Measurements from ENCODE around the gene ATP13A5. TPM values are rescaled to one million over a fixed set of nuclear protein-coding genes. Genes with fewer than 3 reads are reported as not detected.
A peak's percentile ranks its signal among the peaks of the same experiment; 100 is the strongest.

The ATP13A5 gene
- total RNA-seq, 1 donor from 2014 or later, result not detected

- H3K27me3 ChIP-seq (ENCODE audit: insufficient read depth, low read length), result no peaks in the 10 kb centered on the region
- H3K4me1 ChIP-seq (ENCODE audit: insufficient read depth, low read length), result peaks cover 11% of the 10 kb centered on the region
- H3K9me3 ChIP-seq (ENCODE audit: insufficient read depth, low read depth, low read length), result no peaks in the 10 kb centered on the region
- H3K36me3 Mint-ChIP-seq (ENCODE audit: low read depth, unreplicated experiment), result no peaks in the 10 kb centered on the region
- no peak overlapping the region for H2AFZ ChIP-seq (ENCODE audit: low read depth, low read length)
- no peak overlapping the region for H3K4me3 Mint-ChIP-seq (ENCODE audit: unreplicated experiment)
- H3K9me3 Mint-ChIP-seq (ENCODE audit: unreplicated experiment), result peaks cover 3% of the 10 kb centered on the region
- H3K27me3 Mint-ChIP-seq (ENCODE audit: low read depth, unreplicated experiment), result no peaks in the 10 kb centered on the region
- H4K20me1 ChIP-seq (ENCODE audit: insufficient read depth, low read length), result no peaks in the 10 kb centered on the region
- no peak overlapping the region for H3K27ac ChIP-seq (ENCODE audit: low read depth, low read length)
- H3K4me1 Mint-ChIP-seq (ENCODE audit: low read depth, unreplicated experiment), result no peaks in the 10 kb centered on the region
- H3K27ac Mint-ChIP-seq (ENCODE audit: unreplicated experiment), result no peak overlapping the region
- TF ChIP-seq CTCF (IDR thresholded peaks at IDR 0.05; ENCODE audit: insufficient read depth, low read depth, low read length), result no peak
- TF ChIP-seq EZH2 (IDR thresholded peaks at IDR 0.05; ENCODE audit: insufficient read depth, low read length), result no peak
- H3K79me2 ChIP-seq (ENCODE audit: insufficient read depth, low read length), result no peaks in the 10 kb centered on the region
- H3K4me3 ChIP-seq (ENCODE audit: insufficient read depth, low read depth, low read length), result no peak overlapping the region
- FAIRE-seq (no peak), DNase-seq (ENCODE audit: low read depth) (no peak)
- H3K9ac ChIP-seq (ENCODE audit: low read length), result no peak overlapping the region
- H3K4me2 ChIP-seq (ENCODE audit: low read length), result no peak overlapping the region
- no peaks in the 10 kb centered on the region for H3K36me3 ChIP-seq (ENCODE audit: insufficient read depth, low read length)
Observed at GRCh38 chr3:193305356-193305755, 73.2 kb downstream of the ATP13A5 start.

- peak; percentile 89 for DNase-seq (ENCODE audit: low read depth)
- H3K79me2 ChIP-seq (ENCODE audit: insufficient read depth, low read length), result no peaks in the 10 kb centered on the region
- no peak overlapping the region for H3K4me3 ChIP-seq (ENCODE audit: insufficient read depth, low read depth, low read length)
- FAIRE-seq, result no peak
- no peak overlapping the region for H3K4me2 ChIP-seq (ENCODE audit: low read length)
- TF ChIP-seq EZH2 (IDR thresholded peaks at IDR 0.05; ENCODE audit: insufficient read depth, low read length) (no peak), CTCF (IDR thresholded peaks at IDR 0.05; ENCODE audit: insufficient read depth, low read depth, low read length) (no peak)
- H3K9me3 ChIP-seq (ENCODE audit: insufficient read depth, low read depth, low read length), result no peaks in the 10 kb centered on the region
- Mint-ChIP-seq H3K4me1 (ENCODE audit: low read depth, unreplicated experiment) (no peaks in the 10 kb centered on the region), H3K36me3 (ENCODE audit: low read depth, unreplicated experiment) (no peaks in the 10 kb centered on the region), H3K9me3 (ENCODE audit: unreplicated experiment) (peaks cover 8% of the 10 kb centered on the region), H3K4me3 (ENCODE audit: unreplicated experiment) (no peak overlapping the region), H3K27ac (ENCODE audit: unreplicated experiment) (no peak overlapping the region), H3K27me3 (ENCODE audit: low read depth, unreplicated experiment) (no peaks in the 10 kb centered on the region)
- H3K27ac ChIP-seq (ENCODE audit: low read depth, low read length), result peak overlapping the region; percentile 40
- no peak overlapping the region for H2AFZ ChIP-seq (ENCODE audit: low read depth, low read length)
- H4K20me1 ChIP-seq (ENCODE audit: insufficient read depth, low read length), result no peaks in the 10 kb centered on the region
- H3K9ac ChIP-seq (ENCODE audit: low read length), result no peak overlapping the region
- no peaks in the 10 kb centered on the region for H3K27me3 ChIP-seq (ENCODE audit: insufficient read depth, low read length)
- H3K36me3 ChIP-seq (ENCODE audit: insufficient read depth, low read length), result no peaks in the 10 kb centered on the region
- peaks cover 21% of the 10 kb centered on the region for H3K4me1 ChIP-seq (ENCODE audit: insufficient read depth, low read length)
Observed at GRCh38 chr3:193301433-193301832, 77.1 kb downstream of the ATP13A5 start.

GRCh38 chr3:193297421-193297820, 81.1 kb downstream of the ATP13A5 start:
- Histone ChIP-seq H4K20me1 (ENCODE audit: insufficient read depth, low read length) (no peaks in the 10 kb centered on the region), H3K4me2 (ENCODE audit: low read length) (peak overlapping the region; percentile 26), H3K4me1 (ENCODE audit: insufficient read depth, low read length) (peaks cover 26% of the 10 kb centered on the region), H3K27me3 (ENCODE audit: insufficient read depth, low read length) (no peaks in the 10 kb centered on the region), H3K9ac (ENCODE audit: low read length) (peak overlapping the region; percentile 54), H2AFZ (ENCODE audit: low read depth, low read length) (no peak overlapping the region), H3K4me3 (ENCODE audit: insufficient read depth, low read depth, low read length) (no peak overlapping the region), H3K9me3 (ENCODE audit: insufficient read depth, low read depth, low read length) (no peaks in the 10 kb centered on the region), H3K36me3 (ENCODE audit: insufficient read depth, low read length) (no peaks in the 10 kb centered on the region), H3K27ac (ENCODE audit: low read depth, low read length) (peak overlapping the region; percentile 66), H3K79me2 (ENCODE audit: insufficient read depth, low read length) (no peaks in the 10 kb centered on the region)
- Mint-ChIP-seq H3K27ac (ENCODE audit: unreplicated experiment) (no peak overlapping the region), H3K27me3 (ENCODE audit: low read depth, unreplicated experiment) (no peaks in the 10 kb centered on the region), H3K36me3 (ENCODE audit: low read depth, unreplicated experiment) (no peaks in the 10 kb centered on the region), H3K4me1 (ENCODE audit: low read depth, unreplicated experiment) (no peaks in the 10 kb centered on the region), H3K4me3 (ENCODE audit: unreplicated experiment) (no peak overlapping the region), H3K9me3 (ENCODE audit: unreplicated experiment) (peaks cover 11% of the 10 kb centered on the region)
- TF ChIP-seq CTCF (IDR thresholded peaks at IDR 0.05; ENCODE audit: insufficient read depth, low read depth, low read length) (no peak), EZH2 (IDR thresholded peaks at IDR 0.05; ENCODE audit: insufficient read depth, low read length) (no peak)
- DNase-seq (ENCODE audit: low read depth) (peak; percentile 91), FAIRE-seq (no peak)

Measured in astrocyte (in vitro differentiated cells and primary cell).